H1 (cell line): ENCODE data around the gene NAA38. TPM values are rescaled to one million over a fixed set of nuclear protein-coding genes. Genes with fewer than 3 reads are reported as not detected.

Experiments used
- CTCF ChIA-PET: fragments of 300-600 bp; sonication (Branson Sonifier 250); formaldehyde crosslinking; loops from one replicate; lab custom pipeline; 2021; ENCODE audit not compliant: partially characterized antibody; lab: Charles Lee
- POLR2A ChIA-PET: fragments of 300-600 bp; sonication (Branson Sonifier 250); formaldehyde crosslinking; loops from one replicate; lab custom pipeline; 2021; ENCODE audit warnings: inconsistent platforms; ENCODE audit not compliant: partially characterized antibody; lab: Charles Lee
- DNase-seq, 2 experiments: peaks; one replicate each; pipeline versions ENCODE4 v3.0.0 to v3.0.0-alpha.2; 2010 to 2022; ENCODE audit warnings: low spot score in 2 of 2, low read depth in 1 of 2, mixed read lengths in 1 of 2
- FAIRE-seq: peaks from 2 replicates; lab custom pipeline; 2011; peaks lifted over from hg19 to GRCh38; lab: Jason Lieb, UNC
- H2AFZ ChIP-seq: 2 replicates; pipeline ENCODE4 v1.8.1; 2012; ENCODE audit warnings: low read length, inconsistent platforms
- H2AK5ac ChIP-seq: 2 replicates; pipeline ENCODE4 v1.6.1; 2013; ENCODE audit warnings: low read depth, low read length
- H2BK120ac ChIP-seq: replicated peaks from 2 replicates; pipeline ENCODE3; 2013; ENCODE audit warnings: low read depth, low read length, inconsistent platforms
- H2BK12ac ChIP-seq: 2 replicates; pipeline ENCODE4 v1.6.1; 2013; ENCODE audit warnings: low read depth, low read length
- H2BK15ac ChIP-seq: 2 replicates; pipeline ENCODE4 v1.6.1; 2013; ENCODE audit warnings: low read length
- H2BK20ac ChIP-seq: 2 replicates; pipeline ENCODE4 v1.6.1; 2013; ENCODE audit warnings: low read length
- H2BK5ac ChIP-seq: 2 replicates; pipeline ENCODE4 v1.6.1; 2013; ENCODE audit warnings: low read depth, low read length
- H3K14ac ChIP-seq: 2 replicates; pipeline ENCODE4 v1.6.1; 2013; ENCODE audit warnings: inconsistent platforms; ENCODE audit not compliant: insufficient read length
- H3K18ac ChIP-seq: 2 replicates; pipeline ENCODE4 v1.6.1; 2013; ENCODE audit warnings: low read length; ENCODE audit errors: extremely low read depth
- H3K23ac ChIP-seq: 2 replicates; pipeline ENCODE4 v1.6.1; 2013; ENCODE audit warnings: inconsistent platforms; ENCODE audit not compliant: insufficient read length
- H3K23me2 ChIP-seq: 2 replicates; pipeline ENCODE4 v1.6.1; 2013; ENCODE audit warnings: low read depth, low read length
- H3K27ac ChIP-seq: 2 replicates; pipeline ENCODE4 v1.6.1; 2011; ENCODE audit warnings: low read depth, low read length, inconsistent platforms
- H3K27me3 ChIP-seq, 4 experiments: replicated peaks in 1 of 4; 1 replicate in 1 of 4; 2 replicates in 3 of 4; pipeline versions ENCODE4 v1.6.1 to v1.8.1; 2011 to 2013; ENCODE audit warnings: low read length in 3 of 4, mild to moderate bottlenecking in 3 of 4, inconsistent platforms in 2 of 4, mixed read lengths in 2 of 4, moderate library complexity in 1 of 4; ENCODE audit not compliant: control insufficient read depth in 3 of 4, insufficient read depth in 3 of 4; ENCODE audit errors: extremely low read depth in 1 of 4
- H3K36me3 ChIP-seq, 4 experiments: 2 replicates each; pipeline versions ENCODE4 v1.6.1 to v1.8.1; 2011 to 2013; ENCODE audit warnings: mild to moderate bottlenecking in 4 of 4, low read length in 3 of 4, moderate library complexity in 2 of 4, control low read depth in 1 of 4, inconsistent platforms in 1 of 4; ENCODE audit not compliant: insufficient read depth in 4 of 4, control insufficient read depth in 2 of 4
- H3K4ac ChIP-seq: replicated peaks from 2 replicates; pipeline ENCODE3; 2013; ENCODE audit warnings: low read length, low read depth, mixed read lengths, inconsistent platforms; ENCODE audit not compliant: insufficient read length
- H3K4me1 ChIP-seq, 4 experiments: replicated peaks in 1 of 4; 1 replicate in 1 of 4; 2 replicates in 3 of 4; pipeline versions ENCODE4 v1.6.1 to v1.8.1; 2011 to 2013; ENCODE audit warnings: low read length in 3 of 4, inconsistent platforms in 2 of 4, mixed read lengths in 1 of 4; ENCODE audit not compliant: insufficient read depth in 4 of 4, control insufficient read depth in 3 of 4
- H3K4me2 ChIP-seq, 2 experiments: 2 replicates each; pipeline versions ENCODE4 v1.6.1 to v1.8.1; 2011 to 2013; ENCODE audit warnings: low read depth in 2 of 2, low read length in 2 of 2, control low read depth in 1 of 2, inconsistent platforms in 1 of 2, mild to moderate bottlenecking in 1 of 2; ENCODE audit not compliant: insufficient read depth in 1 of 2
- H3K4me3 ChIP-seq, 4 experiments: fragments of 200-600, 300-600 bp in 1 of 4; sonication (generic), shearing (Covaris generic), sonication (Bioruptor Twin) in 1 of 4; 2 replicates each; pipeline versions ENCODE4 v1.5.1 to v1.8.1; 2011 to 2016; ENCODE audit warnings: low read length in 4 of 4, low read depth in 3 of 4, control low read depth in 2 of 4, inconsistent platforms in 2 of 4, mild to moderate bottlenecking in 2 of 4, mixed read lengths in 1 of 4, moderate library complexity in 1 of 4; ENCODE audit not compliant: insufficient read depth in 2 of 4; ENCODE audit errors: extremely low read depth in 1 of 4
- H3K56ac ChIP-seq: replicated peaks from 2 replicates; pipeline ENCODE3; 2013; ENCODE audit warnings: low read depth, mild to moderate bottlenecking, mixed read lengths, low read length, inconsistent platforms; ENCODE audit not compliant: insufficient read length
- H3K79me1 ChIP-seq: 2 replicates; pipeline ENCODE4 v1.6.1; 2013; ENCODE audit warnings: low read depth, low read length, control low read depth
- H3K79me2 ChIP-seq, 2 experiments: 2 replicates each; pipeline versions ENCODE4 v1.6.1 to v1.8.1; 2012 to 2013; ENCODE audit warnings: low read length in 2 of 2, mild to moderate bottlenecking in 2 of 2, inconsistent platforms in 1 of 2; ENCODE audit not compliant: insufficient read depth in 2 of 2, control insufficient read depth in 1 of 2
- H3K9ac ChIP-seq, 4 experiments: replicated peaks in 1 of 4; 1 replicate in 1 of 4; 2 replicates in 3 of 4; pipeline versions ENCODE4 v1.6.1 to v1.8.1; 2011 to 2013; ENCODE audit warnings: low read depth in 3 of 4, low read length in 3 of 4, control low read depth in 2 of 4, mild to moderate bottlenecking in 2 of 4, moderate library complexity in 2 of 4, inconsistent platforms in 1 of 4; ENCODE audit errors: extremely low read depth in 1 of 4
- H3K9me3 ChIP-seq, 2 experiments: 2 replicates each; pipeline versions ENCODE4 v1.6.1 to v1.8.1; 2012 to 2013; ENCODE audit warnings: mild to moderate bottlenecking in 2 of 2, moderate library complexity in 2 of 2, control low read depth in 1 of 2, inconsistent platforms in 1 of 2, low read depth in 1 of 2, low read length in 1 of 2, mixed read lengths in 1 of 2; ENCODE audit not compliant: insufficient read depth in 2 of 2
- H4K20me1 ChIP-seq, 2 experiments: replicated peaks in 1 of 2; 2 replicates each; pipeline versions ENCODE3 to v1.8.1; 2011 to 2013; ENCODE audit warnings: inconsistent platforms in 2 of 2, low read length in 2 of 2, mild to moderate bottlenecking in 1 of 2; ENCODE audit not compliant: insufficient read depth in 2 of 2, control insufficient read depth in 1 of 2
- H4K5ac ChIP-seq: 2 replicates; pipeline ENCODE4 v1.6.1; 2013; ENCODE audit warnings: low read length, low read depth, mixed read lengths, inconsistent platforms; ENCODE audit not compliant: insufficient read length
- H4K8ac ChIP-seq: 2 replicates; pipeline ENCODE4 v1.8.0; 2013; ENCODE audit warnings: mild to moderate bottlenecking, moderate library complexity, low read length, inconsistent platforms; ENCODE audit not compliant: insufficient read depth; ENCODE audit errors: extremely low read depth
- H4K91ac ChIP-seq: replicated peaks from 2 replicates; pipeline ENCODE3; 2013; ENCODE audit warnings: low read length, mixed read lengths, inconsistent platforms; ENCODE audit not compliant: insufficient read length
- ASH2L ChIP-seq: fragments of 200-600, 300-600 bp; sonication (generic); IDR thresholded peaks from one replicate; pipeline ENCODE4 v1.7.1; 2017; ENCODE audit warnings: low read length
- CHD2 ChIP-seq: IDR thresholded peaks from 2 replicates; pipeline ENCODE4 v1.6.1; 2012; ENCODE audit warnings: low read length, improper control_type of control experiment
- EZH2 ChIP-seq: fragments of 200-600 bp; sonication (generic); IDR thresholded peaks from 2 replicates; pipeline ENCODE4 v1.7.1; 2012; ENCODE audit warnings: low read depth, mild to moderate bottlenecking, moderate library complexity, low read length, inconsistent platforms; ENCODE audit not compliant: severe bottlenecking
- RFX5 ChIP-seq: IDR thresholded peaks from 2 replicates; pipeline ENCODE4 v1.6.1; 2011; ENCODE audit warnings: low read depth, low read length, improper control_type of control experiment, borderline replicate concordance
- SAP30 ChIP-seq: fragments of 300-600 bp; sonication (generic); IDR thresholded peaks from 2 replicates; pipeline ENCODE4 v1.7.1; 2012; ENCODE audit warnings: low read length, moderate library complexity, mild to moderate bottlenecking, inconsistent platforms; ENCODE audit not compliant: insufficient read depth, insufficient replicate concordance
- TAF1 ChIP-seq: IDR thresholded peaks from 2 replicates; pipeline ENCODE4 v1.6.1; 2011; ENCODE audit warnings: mild to moderate bottlenecking, low read depth, low read length
- TBP ChIP-seq: IDR thresholded peaks from 2 replicates; pipeline ENCODE4 v1.6.1; 2011; ENCODE audit warnings: low read depth, low read length, improper control_type of control experiment
- WGBS, 2 experiments: shearing (Covaris generic) in 1 of 2; methylation state at CpG; one replicate each; pipeline versions ENCODE4 v1.1.6 to v1.1.7; 2013 to 2015; ENCODE audit warnings: low lambda C conversion rate in 2 of 2, mixed read lengths in 2 of 2, inconsistent platforms in 1 of 2, low coverage in 1 of 2, missing lambda C conversion rate in 1 of 2; ENCODE audit not compliant: insufficient replicate concordance in 2 of 2, insufficient coverage in 1 of 2, insufficient read length in 1 of 2; ENCODE audit errors: extremely low coverage in 1 of 2, missing lambda C conversion rate in 1 of 2; 5-methylcytosine and 5-hydroxymethylcytosine counted together
- polyA plus RNA-seq, 7 experiments: library from polyadenylated mRNA; depleted of rRNA in 3 of 7; stranded (reverse) in 5 of 7; unstranded in 2 of 7; fragments of >200 nt in 5 of 7; fragments of 200-250 nt in 2 of 7; gene quantifications; 1 replicate in 5 of 7; 2 replicates in 1 of 7; 4 replicates in 1 of 7; pipeline versions ENCODE4 v1.2.1 to v1.2.3, GENCODE V29; 2011 to 2013; ENCODE audit warnings: missing spikeins in 2 of 7, mixed read lengths in 2 of 7
- total RNA-seq: library from RNA; stranded (reverse); fragmentation: NEBNext Ultra II Directional; extraction: Animal tissue kit (Norgen Biotek cat#: 25700); gene quantifications from 2 replicates; pipeline ENCODE4 v1.2.1, GENCODE V29; 2021
- TF ChIP-seq, protein P1 (sequence below), 3 experiments: IDR thresholded peaks; 1 replicate in 2 of 3; 2 replicates in 1 of 3; pipeline versions ENCODE4 v1.5.1 to v1.6.1; 2011; ENCODE audit warnings: low read length in 3 of 3, mild to moderate bottlenecking in 3 of 3, inconsistent platforms in 2 of 3, low read depth in 1 of 3, moderate library complexity in 1 of 3; ENCODE audit not compliant: insufficient read depth in 1 of 3; ENCODE audit errors: control extremely low read depth in 1 of 3

NAA38 gene
- total and polyA plus RNA-seq, 2 of the 8 experiments (the other 6 are each of a cell fraction or from before 2014, with no cell fraction given): 30.2 to 109 TPM

DNA sequence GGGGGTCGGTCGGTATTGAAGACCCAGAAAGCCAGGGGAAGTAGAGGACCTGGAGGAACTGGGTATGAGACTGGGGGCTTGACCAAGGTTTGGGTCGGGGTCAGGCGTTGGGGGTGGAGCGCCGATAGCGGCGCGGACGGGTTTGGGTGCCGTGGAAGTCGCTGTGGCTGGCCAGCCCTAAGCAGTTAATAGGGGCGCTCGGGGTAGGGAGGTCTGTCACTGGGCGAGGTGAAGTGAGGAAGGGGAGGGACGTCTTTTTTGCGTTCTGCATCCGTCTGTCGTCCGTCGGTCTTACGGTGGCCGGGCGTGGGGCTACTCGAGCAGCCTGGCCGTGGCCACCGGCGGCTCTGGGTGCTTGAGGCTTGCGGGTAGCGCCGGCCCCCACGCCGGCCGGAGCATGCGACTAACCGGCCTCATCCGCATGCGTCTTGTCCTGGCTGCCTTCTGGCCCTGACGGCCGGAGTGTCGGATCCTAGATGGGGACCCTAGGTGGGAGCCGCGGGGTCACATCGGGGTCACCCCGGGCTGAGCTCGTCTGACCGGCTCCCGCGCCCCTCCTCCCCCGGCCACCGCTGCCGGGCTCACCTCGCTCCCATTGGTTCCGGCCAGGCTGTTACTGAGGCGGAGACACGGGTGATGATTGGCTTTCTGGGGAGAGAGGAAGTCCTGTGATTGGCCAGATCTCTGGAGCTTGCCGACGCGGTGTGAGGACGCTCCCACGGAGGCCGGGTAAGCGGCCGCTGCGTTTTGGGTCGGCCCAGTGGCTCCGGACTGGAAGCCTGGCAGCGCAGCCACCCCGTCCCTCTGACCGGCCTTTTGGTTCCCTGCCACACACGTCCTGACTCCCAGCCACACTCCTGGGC lies 12.8 kb downstream of the NAA38 start:
- Histone ChIP-seq H2BK12ac (no peak overlapping the region), H2AK5ac (no peak overlapping the region), H3K79me1 (no peaks in the 10 kb centered on the region), H3K14ac (no peak overlapping the region), H4K91ac (no peak overlapping the region), H3K4me1 (peaks cover 5 to 19% (median 12%) of the 10 kb centered on the region in 4 experiments; a peak in 6 of 7 replicates), H3K27me3 (peaks cover 16 to 40% (median 37%) of the 10 kb centered on the region in 4 experiments), H3K56ac (no peak overlapping the region), H3K79me2 (no peaks in the 10 kb centered on the region), H2BK120ac (no peak overlapping the region), H2BK5ac (no peak overlapping the region), H3K23ac (no peak overlapping the region), H2BK20ac (no peak overlapping the region), H4K5ac (no peak overlapping the region), H3K9me3 (no peaks in the 10 kb centered on the region), H2BK15ac (no peak overlapping the region), H3K9ac (peak overlapping the region in 1 of 4 experiments; percentile 47; a peak in 5 of 7 replicates), H3K36me3 (no peaks in the 10 kb centered on the region; a peak in 2 of 8 replicates), H3K23me2 (peaks cover 34% of the 10 kb centered on the region), H3K4me2 (peak overlapping the region; percentile 96 to 100), H3K4ac (no peak overlapping the region), H3K27ac (no peak overlapping the region), H4K20me1 (peaks cover 12 to 33% of the 10 kb centered on the region in 2 experiments), H3K4me3 (peak overlapping the region; percentile 70 to 98 (median 86)), H3K18ac (no peak overlapping the region; the same call in 1 of the 2 replicates), H2AFZ (no peak overlapping the region), H4K8ac (peak overlapping the region; percentile 79)
- ChIA-PET CTCF (interaction anchor here (0.8 to 2.1 kb wide), 14 partner anchors 7 to 275 kb away, joined by 3 to 10 read pairs (median 4); partner anchors contain the start of genes CYB5D1 and NAA38), POLR2A (interaction anchor here (1.1 to 4.2 kb wide), 7 partner anchors 8 to 15 kb away, joined by 3 to 22 read pairs (median 12); partner anchors contain the start of genes CYB5D1, KDM6B, NAA38 and TMEM88)
- peak in 1 of 2 experiments; percentile 88 for DNase-seq
- FAIRE-seq: peak; percentile 13
- 1% methylated on average over 51 of the region's 71 CpGs; no CpG with 5 or more reads in 1 of the 2 experiments for WGBS, 2 experiments
- TF ChIP-seq TBP: 0 out of 2 replicates have a peak, but pooled peaks have one; percentile 34
- TF ChIP-seq ASH2L: peak; percentile 21
- TF ChIP-seq RFX5: peak; percentile 77; the same call in 1 of the 2 replicates
- TF ChIP-seq, protein P1, sequence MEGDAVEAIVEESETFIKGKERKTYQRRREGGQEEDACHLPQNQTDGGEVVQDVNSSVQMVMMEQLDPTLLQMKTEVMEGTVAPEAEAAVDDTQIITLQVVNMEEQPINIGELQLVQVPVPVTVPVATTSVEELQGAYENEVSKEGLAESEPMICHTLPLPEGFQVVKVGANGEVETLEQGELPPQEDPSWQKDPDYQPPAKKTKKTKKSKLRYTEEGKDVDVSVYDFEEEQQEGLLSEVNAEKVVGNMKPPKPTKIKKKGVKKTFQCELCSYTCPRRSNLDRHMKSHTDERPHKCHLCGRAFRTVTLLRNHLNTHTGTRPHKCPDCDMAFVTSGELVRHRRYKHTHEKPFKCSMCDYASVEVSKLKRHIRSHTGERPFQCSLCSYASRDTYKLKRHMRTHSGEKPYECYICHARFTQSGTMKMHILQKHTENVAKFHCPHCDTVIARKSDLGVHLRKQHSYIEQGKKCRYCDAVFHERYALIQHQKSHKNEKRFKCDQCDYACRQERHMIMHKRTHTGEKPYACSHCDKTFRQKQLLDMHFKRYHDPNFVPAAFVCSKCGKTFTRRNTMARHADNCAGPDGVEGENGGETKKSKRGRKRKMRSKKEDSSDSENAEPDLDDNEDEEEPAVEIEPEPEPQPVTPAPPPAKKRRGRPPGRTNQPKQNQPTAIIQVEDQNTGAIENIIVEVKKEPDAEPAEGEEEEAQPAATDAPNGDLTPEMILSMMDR (IDR thresholded peaks at IDR 0.05; ENCODE audit: control extremely low read depth in 1 of 3, insufficient read depth in 1 of 3, low read depth in 1 of 3, low read length in 3 of 3): no peak
- TF ChIP-seq CHD2: peak; percentile 71
- TF ChIP-seq SAP30: no peak
- TF ChIP-seq TAF1: no peak
- TF ChIP-seq EZH2: peak; percentile 19
